Umbilical cord (tissue), 2 donors: Measurements from ENCODE around the gene CAPN11. TPM values are rescaled to one million over a fixed set of nuclear protein-coding genes. Genes with fewer than 3 reads are reported as not detected.

ENCODE experiments used
- DNase-seq: peaks from one replicate; pipeline ENCODE4 v3.0.0-alpha.2; 2015; ENCODE audit warnings: low spot score
- total RNA-seq: library from RNA; depleted of rRNA; stranded (reverse); fragments of >200 nt; gene quantifications from one replicate; pipeline ENCODE4 v1.2.3, GENCODE V29; 2014; ENCODE audit warnings: low replicate concordance; ENCODE audit not compliant: insufficient read depth

CAPN11 gene
- total RNA-seq, 1 donor from 2014 or later, result not detected

- DNase-seq, result no peak
Measured at GRCh38 chr6:44154067-44154466, 4.6 kb upstream of the CAPN11 start.

GRCh38 chr6:44156494-44157151 lies 2.0 kb upstream of the CAPN11 start:
- DNase-seq, result no peak

GRCh38 chr6:44157152-44157521 lies 1.5 kb upstream of the CAPN11 start:
- DNase-seq, result no peak

GRCh38 chr6:44161997-44162338 lies 3.3 kb downstream of the CAPN11 start:
- no peak for DNase-seq

- no peak for DNase-seq
Measured at GRCh38 chr6:44162876-44163625, 4.4 kb downstream of the CAPN11 start.

GRCh38 chr6:44166116-44166515 lies 7.5 kb downstream of the CAPN11 start:
- DNase-seq, result no peak

GRCh38 chr6:44166591-44167184 lies 8.1 kb downstream of the CAPN11 start:
- peak; percentile 52 for DNase-seq

- DNase-seq, result no peak
Measured at GRCh38 chr6:44167567-44167966, 8.9 kb downstream of the CAPN11 start.

GRCh38 chr6:44169154-44169553 lies 10.5 kb downstream of the CAPN11 start:
- no peak for DNase-seq

GRCh38 chr6:44169886-44170570 lies 11.4 kb downstream of the CAPN11 start:
- DNase-seq, result no peak

- no peak for DNase-seq
Measured at GRCh38 chr6:44171899-44172546, 13.4 kb downstream of the CAPN11 start.

GRCh38 chr6:44172731-44173500 lies 14.3 kb downstream of the CAPN11 start:
- peak; percentile 85 for DNase-seq

- DNase-seq, result no peak
Measured at GRCh38 chr6:44176130-44176761, 17.6 kb downstream of the CAPN11 start.

- no peak for DNase-seq
Measured at GRCh38 chr6:44176762-44177509, 18.3 kb downstream of the CAPN11 start.

- DNase-seq, result peak; percentile 82
Measured at GRCh38 chr6:44177691-44178423, 19.2 kb downstream of the CAPN11 start.

GRCh38 chr6:44178424-44179071 lies 19.9 kb downstream of the CAPN11 start:
- no peak for DNase-seq

GRCh38 chr6:44179072-44179536 lies 20.5 kb downstream of the CAPN11 start:
- DNase-seq, result no peak

GRCh38 chr6:44179648-44180047 lies 21.0 kb downstream of the CAPN11 start:
- DNase-seq, result no peak

GRCh38 chr6:44180406-44180805 lies 21.8 kb downstream of the CAPN11 start:
- no peak for DNase-seq
